Stimulated activated effector memory CD8-positive, alpha-beta T cell treated with anti-CD3 and anti-CD28 coated beads, Interleukin-12 subunit alpha, Interleukin-12 subunit beta, amount 100 ng/mL, for 72 hours (primary cell): ENCODE results near the gene ZNF398.

Experiments used
- ATAC-seq: fragments of 150-1000 bp; cut with Tn5 transposase; 2 replicates; pipeline ENCODE4 v1.10.0; 2021
- DNase-seq, 2 donors: peaks; one replicate each; pipeline ENCODE4 v3.0.0; 2021 to 2022; ENCODE audit warnings: low spot score in 2 of 2
- H3K27ac Mint-ChIP-seq: one replicate; pipeline ENCODE4 v1.8.0; 2022; ENCODE audit warnings: mild to moderate bottlenecking, mixed read lengths
- H3K36me3 Mint-ChIP-seq: one replicate; pipeline ENCODE4 v1.8.0; 2022; ENCODE audit warnings: mild to moderate bottlenecking, mixed read lengths
- H3K4me1 Mint-ChIP-seq: one replicate; pipeline ENCODE4 v1.8.0; 2022; ENCODE audit warnings: mixed read lengths
- H3K4me3 Mint-ChIP-seq: one replicate; pipeline ENCODE4 v1.8.0; 2022; ENCODE audit warnings: mild to moderate bottlenecking, mixed read lengths
- H3K9me3 Mint-ChIP-seq: one replicate; pipeline ENCODE4 v1.8.0; 2022; ENCODE audit warnings: mixed read lengths

The ZNF398 gene, protein sequence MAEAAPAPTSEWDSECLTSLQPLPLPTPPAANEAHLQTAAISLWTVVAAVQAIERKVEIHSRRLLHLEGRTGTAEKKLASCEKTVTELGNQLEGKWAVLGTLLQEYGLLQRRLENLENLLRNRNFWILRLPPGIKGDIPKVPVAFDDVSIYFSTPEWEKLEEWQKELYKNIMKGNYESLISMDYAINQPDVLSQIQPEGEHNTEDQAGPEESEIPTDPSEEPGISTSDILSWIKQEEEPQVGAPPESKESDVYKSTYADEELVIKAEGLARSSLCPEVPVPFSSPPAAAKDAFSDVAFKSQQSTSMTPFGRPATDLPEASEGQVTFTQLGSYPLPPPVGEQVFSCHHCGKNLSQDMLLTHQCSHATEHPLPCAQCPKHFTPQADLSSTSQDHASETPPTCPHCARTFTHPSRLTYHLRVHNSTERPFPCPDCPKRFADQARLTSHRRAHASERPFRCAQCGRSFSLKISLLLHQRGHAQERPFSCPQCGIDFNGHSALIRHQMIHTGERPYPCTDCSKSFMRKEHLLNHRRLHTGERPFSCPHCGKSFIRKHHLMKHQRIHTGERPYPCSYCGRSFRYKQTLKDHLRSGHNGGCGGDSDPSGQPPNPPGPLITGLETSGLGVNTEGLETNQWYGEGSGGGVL

DNA sequence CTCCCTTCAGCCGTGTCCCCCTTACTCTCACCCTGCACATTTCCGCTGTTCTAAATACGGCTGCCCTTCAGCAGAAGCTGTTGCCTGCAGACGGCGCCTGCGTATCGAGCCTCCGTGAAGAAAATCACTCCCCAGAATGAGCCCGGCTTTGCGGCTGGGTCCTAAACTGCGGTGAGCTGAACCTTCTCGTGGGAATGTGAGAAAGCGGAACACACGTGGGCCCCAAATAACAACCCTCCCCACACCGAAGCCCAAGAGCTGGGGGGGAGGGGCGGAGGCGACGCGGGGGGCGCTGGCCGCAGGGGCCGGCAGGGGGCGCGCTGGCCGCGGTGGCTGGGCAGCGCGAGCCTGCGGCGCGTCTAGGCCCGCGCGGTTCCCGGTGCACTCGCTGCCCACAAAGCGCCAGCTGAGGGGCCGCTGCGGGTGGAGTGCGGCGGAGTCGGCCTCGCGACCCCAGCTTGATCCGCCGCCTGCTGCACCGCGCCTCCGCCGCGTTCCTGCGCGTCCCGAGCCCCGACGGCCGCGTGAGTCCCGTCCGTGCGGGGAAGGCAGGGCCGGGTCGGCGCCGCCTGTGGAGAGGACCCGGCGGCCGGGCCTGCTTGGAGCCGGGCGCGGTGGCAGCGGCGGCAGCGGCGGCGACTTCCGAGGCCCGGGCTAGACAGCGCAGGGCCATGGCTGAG is at the start of gene ZNF398:
Gene ZNF398, plus strand, starts transcription at position 382 of the 680 bp plus-strand sequence. Its CDS starts 290 bp downstream, at position 672.
- Mint-ChIP-seq H3K36me3 (peaks cover 21% of the 10 kb centered on the region), H3K4me1 (peaks cover 25% of the 10 kb centered on the region), H3K4me3 (peak within 1 kb of the TSS; percentile 84), H3K9me3 (no peaks in the 10 kb centered on the region), H3K27ac (peak within 1 kb of the TSS; percentile 95)
- ATAC-seq (peak; percentile 88), DNase-seq (peak; percentile 81 to 87)

DNA sequence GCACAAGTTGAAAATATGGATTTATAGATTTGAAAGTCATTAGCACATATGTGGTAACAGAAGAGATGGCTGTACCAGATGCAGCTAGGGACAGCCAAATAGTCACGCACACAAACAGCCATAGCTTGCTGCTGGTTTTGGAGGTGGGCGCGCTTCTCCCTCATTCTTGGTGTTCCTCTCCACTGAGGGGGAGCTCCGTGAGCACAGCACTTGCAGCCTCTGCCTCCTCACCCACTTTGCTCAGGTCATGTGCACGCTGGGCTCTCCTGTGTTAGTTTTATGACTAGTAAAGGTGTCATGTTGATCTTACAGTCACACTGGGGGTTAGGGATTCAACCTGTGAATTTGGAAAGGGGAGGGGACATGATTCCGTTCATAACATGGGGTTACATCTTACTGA is 48.2 kb upstream of the ZNF398 start:
- no peak overlapping the region for H3K27ac Mint-ChIP-seq
- peaks cover 5% of the 10 kb centered on the region for H3K36me3 Mint-ChIP-seq
- no peaks in the 10 kb centered on the region for H3K9me3 Mint-ChIP-seq
- DNase-seq = no peak
- no peak for ATAC-seq
- H3K4me3 Mint-ChIP-seq = no peak overlapping the region
- H3K4me1 Mint-ChIP-seq = peaks cover 8% of the 10 kb centered on the region

DNA sequence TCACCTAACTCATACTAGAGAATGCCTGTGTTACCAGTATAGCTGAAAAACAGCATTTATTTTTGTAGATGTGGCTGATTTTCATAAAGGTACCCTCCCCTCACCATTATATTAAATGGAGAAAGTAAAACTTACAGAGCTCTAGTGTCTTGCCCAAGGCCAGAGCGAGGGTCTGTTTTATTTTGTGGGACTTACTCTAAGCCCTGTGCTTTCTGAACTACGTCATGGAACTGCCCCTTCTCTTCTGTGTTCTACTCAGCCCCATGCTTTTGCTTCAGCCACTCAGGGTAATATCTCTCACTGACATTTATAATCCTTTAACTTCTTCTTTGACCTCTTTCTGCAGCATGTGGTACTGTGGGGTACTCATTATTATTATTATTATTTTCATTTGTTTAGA is 46.4 kb upstream of the ZNF398 start:
- ATAC-seq = no peak
- Mint-ChIP-seq H3K4me1 (peaks cover 8% of the 10 kb centered on the region), H3K36me3 (no peaks in the 10 kb centered on the region), H3K9me3 (no peaks in the 10 kb centered on the region), H3K4me3 (no peak overlapping the region), H3K27ac (no peak overlapping the region)
- no peak for DNase-seq

DNA sequence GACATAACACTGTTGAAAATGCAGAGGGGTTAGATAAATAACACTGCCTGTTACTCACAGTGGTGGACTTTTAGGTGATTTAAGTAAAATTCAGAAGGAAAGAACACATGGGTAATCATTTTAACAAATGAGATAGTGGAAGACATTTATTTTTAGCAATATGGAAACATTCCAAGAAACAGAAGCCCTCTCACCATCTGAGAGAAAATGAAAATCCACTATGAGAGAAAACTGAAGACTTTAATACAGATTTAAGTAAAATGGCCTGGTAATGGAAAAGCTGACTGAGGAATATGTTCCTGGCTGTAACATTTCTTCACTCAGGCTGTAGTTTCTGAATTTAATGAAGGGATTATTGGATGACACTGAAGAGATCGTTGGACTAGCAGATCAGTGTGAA is 44.6 kb upstream of the ZNF398 start:
- H3K4me3 Mint-ChIP-seq = no peak overlapping the region
- ATAC-seq (no peak), DNase-seq (no peak)
- H3K27ac Mint-ChIP-seq = peak overlapping the region; percentile 40
- H3K9me3 Mint-ChIP-seq = no peaks in the 10 kb centered on the region
- no peaks in the 10 kb centered on the region for H3K36me3 Mint-ChIP-seq
- peaks cover 8% of the 10 kb centered on the region for H3K4me1 Mint-ChIP-seq

DNA sequence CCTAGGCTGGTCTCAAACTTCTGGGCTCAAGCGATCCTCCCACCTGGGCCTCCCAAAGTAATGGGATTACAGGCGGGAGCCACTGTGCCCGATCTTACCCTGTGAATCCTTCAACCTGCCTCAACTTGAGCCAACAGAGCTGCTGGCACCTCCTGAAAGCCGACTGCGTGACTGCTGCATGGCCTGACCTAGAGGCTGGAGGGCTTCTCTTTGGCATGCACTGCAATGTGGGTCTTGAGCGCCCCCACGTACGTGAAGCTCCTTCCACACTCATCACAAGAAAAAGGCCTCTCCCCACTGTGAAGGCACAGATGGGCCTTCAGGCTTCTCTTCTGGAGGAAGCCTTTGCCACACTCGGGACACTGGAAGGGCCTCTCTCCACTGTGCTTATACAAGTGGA is 43.8 kb upstream of the ZNF398 start:
- Mint-ChIP-seq H3K4me3 (no peak overlapping the region), H3K4me1 (peaks cover 8% of the 10 kb centered on the region), H3K36me3 (no peaks in the 10 kb centered on the region), H3K27ac (no peak overlapping the region), H3K9me3 (no peaks in the 10 kb centered on the region)
- ATAC-seq = no peak
- DNase-seq = no peak

DNA sequence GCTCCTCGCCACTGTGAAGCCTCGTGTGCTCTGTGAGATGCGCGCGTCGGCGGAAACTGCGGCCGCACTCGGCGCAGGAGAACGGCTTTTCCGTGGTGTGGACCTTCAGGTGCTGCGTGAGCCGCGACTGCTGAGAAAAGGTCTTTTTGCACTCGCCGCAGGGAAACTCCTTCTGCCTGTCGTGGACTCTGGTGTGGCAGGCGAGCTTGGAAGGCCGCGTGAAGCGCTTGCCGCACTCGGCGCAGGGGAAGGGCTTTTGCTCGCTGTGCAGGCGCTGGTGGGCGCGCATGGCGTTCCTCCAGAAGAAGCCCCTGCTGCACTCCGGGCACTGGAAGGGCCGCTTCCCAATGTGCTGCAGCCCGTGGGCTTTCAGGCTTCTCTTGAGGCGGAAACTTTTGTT is 43.0 kb upstream of the ZNF398 start:
- ATAC-seq (no peak), DNase-seq (no peak)
- Mint-ChIP-seq H3K4me3 (no peak overlapping the region), H3K27ac (no peak overlapping the region), H3K4me1 (peaks cover 8% of the 10 kb centered on the region), H3K36me3 (no peaks in the 10 kb centered on the region), H3K9me3 (no peaks in the 10 kb centered on the region)

- DNase-seq = no peak
- no peak overlapping the region for H3K27ac Mint-ChIP-seq
- no peak for ATAC-seq
- H3K9me3 Mint-ChIP-seq = no peaks in the 10 kb centered on the region
- H3K4me3 Mint-ChIP-seq = no peak overlapping the region
- H3K4me1 Mint-ChIP-seq = peaks cover 8% of the 10 kb centered on the region
- H3K36me3 Mint-ChIP-seq = no peaks in the 10 kb centered on the region
These were observed 42.5 kb upstream of the ZNF398 start for GRCh38 chr7:149104749-149105148.

DNA sequence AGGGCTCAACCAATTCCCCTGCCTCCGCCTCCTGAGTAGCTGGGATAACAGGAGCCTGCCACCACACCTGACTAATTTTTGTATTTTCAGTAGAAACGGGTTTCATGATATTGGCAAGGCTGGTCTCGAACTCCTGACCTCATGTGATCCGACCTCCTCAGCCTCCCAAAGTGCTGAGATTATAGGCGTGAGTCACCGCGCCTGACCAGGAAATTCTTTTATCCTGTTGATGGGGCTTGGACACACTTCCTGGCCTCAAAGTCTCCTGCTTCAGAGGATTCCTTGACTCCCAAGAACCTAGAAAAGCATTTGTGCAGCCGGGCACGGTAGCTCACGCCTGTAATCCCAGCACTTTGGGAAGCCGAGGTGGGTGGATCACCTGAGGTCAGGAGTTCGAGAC is 37.3 kb upstream of the ZNF398 start:
- no peak overlapping the region for H3K4me3 Mint-ChIP-seq
- no peak overlapping the region for H3K27ac Mint-ChIP-seq
- no peaks in the 10 kb centered on the region for H3K4me1 Mint-ChIP-seq
- no peaks in the 10 kb centered on the region for H3K9me3 Mint-ChIP-seq
- ATAC-seq (no peak), DNase-seq (no peak)
- no peaks in the 10 kb centered on the region for H3K36me3 Mint-ChIP-seq

DNA sequence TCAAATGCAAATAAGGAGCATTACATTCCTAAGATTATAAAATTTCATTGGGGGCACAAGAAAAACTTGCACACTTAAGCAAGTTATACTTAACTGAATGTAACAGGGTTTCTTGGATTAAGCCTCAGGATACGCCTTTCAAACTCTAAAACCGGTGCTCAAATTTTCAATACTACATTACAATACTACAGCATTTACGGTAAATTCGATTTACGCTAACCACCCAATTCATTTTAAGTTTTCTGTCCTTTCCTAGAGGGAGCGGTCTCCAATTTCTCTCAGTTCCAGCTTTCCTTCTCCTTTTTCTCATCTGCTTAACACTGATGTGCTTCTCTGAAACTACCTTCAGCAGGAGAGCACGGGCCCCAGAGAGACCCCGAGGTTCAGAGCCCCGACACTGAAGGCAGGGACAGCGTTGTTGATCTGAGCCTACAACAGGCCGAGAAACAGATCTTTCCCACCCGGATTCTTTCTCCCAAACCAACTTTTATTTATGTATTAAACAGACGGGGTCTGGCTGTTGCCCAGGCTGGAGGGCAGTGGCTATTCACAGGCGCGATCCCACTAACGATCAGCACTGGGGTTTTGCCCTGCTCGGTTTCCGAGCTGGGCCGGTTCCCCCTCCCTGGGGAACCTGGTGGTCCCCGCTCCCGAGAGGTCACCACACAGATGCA is 21.9 kb upstream of the ZNF398 start:
- Mint-ChIP-seq H3K4me3 (peak overlapping the region; percentile 97), H3K27ac (peak overlapping the region; percentile 99), H3K9me3 (no peaks in the 10 kb centered on the region), H3K4me1 (peaks cover 33% of the 10 kb centered on the region), H3K36me3 (peaks cover 61% of the 10 kb centered on the region)
- no peak for DNase-seq
- no peak for ATAC-seq

DNA sequence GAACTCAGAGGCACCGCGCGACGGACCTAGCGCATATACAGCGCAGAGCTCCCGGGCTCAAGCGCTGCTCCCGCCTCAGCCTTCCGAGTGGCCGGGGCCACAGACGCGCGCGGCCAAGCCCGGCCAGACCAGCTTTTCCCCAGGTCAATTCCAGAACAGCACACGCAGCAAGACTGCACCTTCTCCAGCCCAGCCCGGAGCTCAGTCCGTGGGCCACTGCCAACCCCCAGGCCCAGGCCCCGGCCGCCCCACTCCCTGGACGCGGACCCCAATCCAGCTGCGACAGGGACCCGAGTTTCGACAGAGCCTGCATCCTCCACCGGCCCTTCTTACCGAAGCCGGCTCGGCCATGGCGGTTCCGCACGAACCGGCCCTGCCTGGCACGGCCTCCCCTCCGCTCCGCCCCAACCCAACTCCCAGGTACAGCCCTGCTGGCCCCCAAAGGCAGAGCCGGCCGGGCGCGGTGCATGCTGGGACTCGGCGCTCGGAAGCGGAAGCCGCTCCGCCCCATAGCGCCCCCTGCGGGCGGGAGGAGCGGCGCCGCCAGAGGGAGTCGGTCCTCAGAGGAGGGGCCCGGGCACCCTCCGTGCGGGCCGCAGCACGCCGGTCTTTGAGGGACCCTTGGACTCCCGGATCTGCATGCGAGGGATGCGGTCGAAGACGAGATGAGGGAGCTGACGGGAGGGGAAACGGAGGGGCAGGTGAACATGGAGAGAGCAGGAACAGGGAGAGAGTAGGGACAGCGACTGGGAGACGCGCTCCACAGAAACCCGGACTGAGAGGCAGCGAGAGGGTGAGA is 21.2 kb upstream of the ZNF398 start, which contains the start of gene ZNF425:
Gene ZNF425, minus strand, starts transcription at position 462 of the 799 bp plus-strand sequence. Its CDS starts 111 bp downstream, at position 351.
- peaks cover 68% of the 10 kb centered on the region for H3K36me3 Mint-ChIP-seq
- peak within 1 kb of the TSS; percentile 97 for H3K4me3 Mint-ChIP-seq
- H3K4me1 Mint-ChIP-seq = peaks cover 33% of the 10 kb centered on the region
- peak; percentile 89 for ATAC-seq
- H3K27ac Mint-ChIP-seq = peak within 1 kb of the TSS; percentile 99
- peak; percentile 97 to 98 for DNase-seq
- peaks cover 4% of the 10 kb centered on the region for H3K9me3 Mint-ChIP-seq

GRCh38 chr7:149126662-149127266 is 20.5 kb upstream of the ZNF398 start:
- DNase-seq = peak; percentile 64 to 91
- peak overlapping the region; percentile 99 for H3K27ac Mint-ChIP-seq
- H3K36me3 Mint-ChIP-seq = peaks cover 75% of the 10 kb centered on the region

GRCh38 chr7:149130572-149131198 is 16.6 kb upstream of the ZNF398 start:
- Mint-ChIP-seq H3K27ac (no peak overlapping the region), H3K9me3 (peaks cover 4% of the 10 kb centered on the region), H3K4me1 (peaks cover 17% of the 10 kb centered on the region), H3K4me3 (no peak overlapping the region), H3K36me3 (peaks cover 93% of the 10 kb centered on the region)
- DNase-seq (no peak), ATAC-seq (no peak)

More at GRCh38 chr7:149126662-149127266, 20.5 kb upstream of the ZNF398 start:
- peak; percentile 74 for ATAC-seq
- H3K4me1 Mint-ChIP-seq = peaks cover 33% of the 10 kb centered on the region
- peak overlapping the region; percentile 97 for H3K4me3 Mint-ChIP-seq
- H3K9me3 Mint-ChIP-seq = peaks cover 4% of the 10 kb centered on the region

GRCh38 chr7:149133028-149133710 is 14.1 kb upstream of the ZNF398 start:
- no peak for ATAC-seq
- H3K4me1 Mint-ChIP-seq = peaks cover 4% of the 10 kb centered on the region
- H3K9me3 Mint-ChIP-seq = peaks cover 4% of the 10 kb centered on the region
- H3K36me3 Mint-ChIP-seq = peaks cover 82% of the 10 kb centered on the region
- no peak overlapping the region for H3K4me3 Mint-ChIP-seq
- DNase-seq = no peak
- no peak overlapping the region for H3K27ac Mint-ChIP-seq
